ENCODE data around the gene PAX7. TPM values are rescaled to one million over a fixed set of nuclear protein-coding genes. Genes with fewer than 3 reads are reported as not detected.

PAX7 gene
- total RNA-seq, 2 experiments from 2014 or later = not detected

GRCh38 chr1:18661404-18662285 lies 31.0 kb downstream of the PAX7 start:
- Mint-ChIP-seq H3K4me1 (ENCODE audit: low read depth) (peaks cover 6% of the 10 kb centered on the region), H3K9me3 (no peaks in the 10 kb centered on the region), H3K36me3 (no peaks in the 10 kb centered on the region), H3K4me3 (no peak overlapping the region), H3K27ac (no peak overlapping the region), H3K27me3 (peaks cover 15% of the 10 kb centered on the region)
- POLR2A ChIA-PET = no interaction called here
- DNase-seq = no peak
- CTCF ChIA-PET = no interaction called here
- intact Hi-C loops (cut with micrococcal nuclease) = no loop called here

DNA sequence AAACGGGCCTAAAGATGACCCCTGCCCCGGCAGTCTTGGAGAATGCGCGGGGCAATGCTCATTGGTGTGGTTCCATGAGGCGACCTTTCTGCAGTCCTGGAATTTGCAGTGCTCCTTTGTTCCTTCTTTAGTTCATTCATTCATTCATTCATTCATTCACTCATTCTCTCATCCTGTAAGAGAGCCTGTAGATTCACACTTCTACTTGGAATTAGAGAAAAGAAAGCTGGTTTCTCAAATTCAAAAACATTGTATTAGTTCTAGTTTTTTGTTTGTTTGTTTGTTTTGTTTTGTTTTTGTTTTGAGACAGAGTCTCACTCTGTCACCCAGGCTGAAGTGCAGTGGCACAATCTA lies 31.6 kb downstream of the PAX7 start:
- CTCF ChIA-PET = no interaction called here
- Mint-ChIP-seq H3K9me3 (no peaks in the 10 kb centered on the region), H3K4me3 (no peak overlapping the region), H3K27me3 (peaks cover 12% of the 10 kb centered on the region), H3K4me1 (ENCODE audit: low read depth) (peaks cover 10% of the 10 kb centered on the region), H3K36me3 (no peaks in the 10 kb centered on the region), H3K27ac (no peak overlapping the region)
- POLR2A ChIA-PET = no interaction called here
- no peak for DNase-seq
- intact Hi-C loops (cut with micrococcal nuclease) = no loop called here

DNA sequence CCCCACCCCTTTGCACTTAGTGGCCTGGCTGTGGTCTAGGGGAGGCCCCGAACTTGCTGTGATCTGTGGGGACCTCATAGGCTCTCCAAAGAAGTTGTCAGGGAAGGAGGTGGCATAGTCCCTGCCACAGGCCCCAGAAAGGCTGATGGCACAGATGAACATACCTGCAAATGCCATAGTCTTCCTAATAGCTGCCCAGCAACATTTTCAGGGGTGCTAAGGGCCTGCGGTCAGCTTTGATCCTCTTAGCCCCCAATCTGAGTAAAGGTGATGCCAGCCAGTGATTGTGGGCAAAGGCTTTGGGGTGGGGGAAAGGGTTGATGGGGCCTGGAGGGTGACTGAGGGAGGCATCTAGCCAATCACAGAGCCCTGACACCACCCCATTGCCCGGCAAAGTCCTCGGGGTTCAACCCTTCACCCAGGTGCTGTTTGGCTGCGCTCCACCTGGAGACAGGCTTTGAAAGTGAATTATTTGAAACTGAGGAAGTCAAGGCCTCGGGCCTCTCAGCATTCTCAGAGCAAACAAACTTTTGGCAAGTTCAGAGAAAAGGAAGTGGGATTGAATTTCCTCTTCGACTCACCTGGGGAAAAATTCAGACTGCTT lies 35.8 kb downstream of the PAX7 start:
- H3K27me3 Mint-ChIP-seq = peaks cover 9% of the 10 kb centered on the region
- POLR2A ChIA-PET = no interaction called here
- H3K9me3 Mint-ChIP-seq = no peaks in the 10 kb centered on the region
- H3K36me3 Mint-ChIP-seq = no peaks in the 10 kb centered on the region
- CTCF ChIA-PET = no interaction called here
- H3K4me1 Mint-ChIP-seq (ENCODE audit: low read depth) = peaks cover 8% of the 10 kb centered on the region
- no peak overlapping the region for H3K4me3 Mint-ChIP-seq
- H3K27ac Mint-ChIP-seq = no peak overlapping the region
- intact Hi-C loops (cut with micrococcal nuclease) = no loop called here
- DNase-seq = no peak

DNA sequence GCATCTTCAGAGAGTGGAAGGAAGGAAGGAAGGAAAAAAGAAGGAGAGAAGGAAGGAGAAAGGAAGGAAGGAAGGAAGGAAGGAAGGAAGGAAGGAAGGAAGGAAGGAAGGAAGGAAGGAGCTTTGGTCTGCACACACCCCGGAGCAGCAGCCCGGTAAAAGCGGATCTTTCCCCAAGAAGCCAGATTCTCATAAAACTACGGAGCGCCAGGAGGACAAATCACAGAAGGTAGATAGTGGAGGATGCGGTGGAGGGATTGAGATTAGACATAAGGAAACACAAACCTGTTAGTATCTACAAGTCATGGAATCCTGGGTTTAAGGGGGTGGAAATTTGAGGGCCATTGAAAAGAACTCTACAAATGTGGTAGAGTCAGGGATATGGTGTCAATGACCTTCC lies 36.7 kb downstream of the PAX7 start:
- intact Hi-C loops (cut with micrococcal nuclease) = no loop called here
- CTCF ChIA-PET = no interaction called here
- Mint-ChIP-seq H3K27me3 (peaks cover 7% of the 10 kb centered on the region), H3K9me3 (no peaks in the 10 kb centered on the region), H3K4me1 (ENCODE audit: low read depth) (peaks cover 8% of the 10 kb centered on the region), H3K4me3 (no peak overlapping the region), H3K36me3 (no peaks in the 10 kb centered on the region), H3K27ac (no peak overlapping the region)
- no peak for DNase-seq
- POLR2A ChIA-PET = no interaction called here

DNA sequence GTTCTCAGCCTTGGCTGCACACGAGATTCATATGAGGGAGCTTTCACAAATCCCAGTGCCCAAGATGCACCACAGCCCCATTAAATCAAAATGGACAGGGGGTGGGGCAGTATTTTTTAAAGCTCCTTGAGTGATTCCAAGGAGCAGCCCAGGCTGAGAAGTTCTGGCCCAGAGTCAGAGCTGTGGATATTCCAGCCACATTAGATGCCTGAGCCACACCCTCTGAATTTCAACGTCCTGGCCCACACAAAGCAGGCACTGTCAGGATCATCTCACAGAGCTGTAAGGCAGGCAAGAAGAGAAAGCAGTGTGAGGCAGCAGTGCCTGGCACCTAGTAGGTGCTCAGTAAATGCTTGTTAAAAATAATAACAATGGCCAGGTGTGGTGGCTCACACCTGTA lies 37.4 kb downstream of the PAX7 start:
- Mint-ChIP-seq H3K4me1 (ENCODE audit: low read depth) (peaks cover 8% of the 10 kb centered on the region), H3K36me3 (no peaks in the 10 kb centered on the region), H3K27me3 (peaks cover 7% of the 10 kb centered on the region), H3K9me3 (no peaks in the 10 kb centered on the region), H3K4me3 (no peak overlapping the region), H3K27ac (no peak overlapping the region)
- ChIA-PET CTCF (interaction anchor here (0.6 to 0.8 kb wide), 2 partner anchors 13 to 70 kb away, joined by 3 read pairs; no protein-coding TSS in a partner anchor), POLR2A (no interaction called here)
- intact Hi-C loops (cut with micrococcal nuclease) = no loop called here
- DNase-seq = no peak

- no peaks in the 10 kb centered on the region for H3K36me3 Mint-ChIP-seq
- intact Hi-C loops (cut with micrococcal nuclease) = no loop called here
- ChIA-PET POLR2A (no interaction called here), CTCF (interaction anchor here (0.8 kb wide), 1 partner anchor 71 kb away, joined by 3 read pairs; no protein-coding TSS in a partner anchor)
- H3K4me1 Mint-ChIP-seq (ENCODE audit: low read depth) = peaks cover 8% of the 10 kb centered on the region
- no peak overlapping the region for H3K4me3 Mint-ChIP-seq
- DNase-seq = no peak
- H3K9me3 Mint-ChIP-seq = no peaks in the 10 kb centered on the region
- no peak overlapping the region for H3K27ac Mint-ChIP-seq
- H3K27me3 Mint-ChIP-seq = peaks cover 9% of the 10 kb centered on the region
Observed at GRCh38 chr1:18668750-18669404, 38.2 kb downstream of the PAX7 start.

GRCh38 chr1:18670121-18670867 lies 39.6 kb downstream of the PAX7 start:
- Mint-ChIP-seq H3K4me1 (ENCODE audit: low read depth) (peaks cover 8% of the 10 kb centered on the region), H3K4me3 (no peak overlapping the region), H3K9me3 (no peaks in the 10 kb centered on the region), H3K36me3 (no peaks in the 10 kb centered on the region), H3K27me3 (peaks cover 8% of the 10 kb centered on the region), H3K27ac (no peak overlapping the region)
- intact Hi-C loops (cut with micrococcal nuclease) = no loop called here
- ChIA-PET POLR2A (no interaction called here), CTCF (interaction anchor here (0.8 kb wide), 1 partner anchor 73 kb away, joined by 3 read pairs; no protein-coding TSS in a partner anchor)
- DNase-seq = no peak

- Mint-ChIP-seq H3K4me3 (no peak overlapping the region), H3K4me1 (ENCODE audit: low read depth) (peaks cover 8% of the 10 kb centered on the region), H3K36me3 (no peaks in the 10 kb centered on the region), H3K27me3 (peaks cover 11% of the 10 kb centered on the region), H3K27ac (no peak overlapping the region), H3K9me3 (no peaks in the 10 kb centered on the region)
- POLR2A ChIA-PET = no interaction called here
- CTCF ChIA-PET = no interaction called here
- DNase-seq = no peak
- intact Hi-C loops (cut with micrococcal nuclease) = no loop called here
Observed at GRCh38 chr1:18670868-18671225, 40.2 kb downstream of the PAX7 start.

GRCh38 chr1:18673976-18674375 lies 43.3 kb downstream of the PAX7 start:
- no peaks in the 10 kb centered on the region for H3K9me3 Mint-ChIP-seq
- intact Hi-C loops (cut with micrococcal nuclease) = no loop called here
- no peaks in the 10 kb centered on the region for H3K4me1 Mint-ChIP-seq (ENCODE audit: low read depth)
- peaks cover 11% of the 10 kb centered on the region for H3K27me3 Mint-ChIP-seq
- POLR2A ChIA-PET = no interaction called here
- no peak overlapping the region for H3K27ac Mint-ChIP-seq
- H3K4me3 Mint-ChIP-seq = no peak overlapping the region
- no peaks in the 10 kb centered on the region for H3K36me3 Mint-ChIP-seq
- CTCF ChIA-PET = no interaction called here
- no peak for DNase-seq

DNA sequence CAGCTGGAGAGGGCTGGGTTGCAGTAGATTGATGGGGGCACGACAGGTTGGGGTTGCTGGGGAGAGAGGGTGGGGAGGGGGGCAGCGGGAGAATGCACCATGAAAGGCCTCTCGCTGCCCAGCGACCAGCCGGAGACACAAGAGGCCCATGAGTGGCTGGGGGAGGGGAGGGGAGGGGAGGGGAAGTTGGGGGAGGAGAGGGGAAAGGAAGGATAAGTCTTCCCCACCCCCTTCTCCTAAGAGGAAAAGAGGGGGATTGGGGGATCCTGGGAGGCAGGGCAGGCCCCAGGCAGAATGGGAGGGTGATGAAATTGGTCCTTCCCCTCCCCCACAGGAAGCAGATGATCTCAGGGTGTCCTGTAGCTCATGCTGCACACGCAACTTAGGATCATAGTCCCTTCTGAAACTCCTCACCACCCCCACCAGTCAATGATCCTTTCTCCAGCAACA lies 45.7 kb downstream of the PAX7 start:
- no peak overlapping the region for H3K4me3 Mint-ChIP-seq
- H3K27me3 Mint-ChIP-seq = peaks cover 14% of the 10 kb centered on the region
- no peak for DNase-seq
- H3K27ac Mint-ChIP-seq = no peak overlapping the region
- intact Hi-C loops (cut with micrococcal nuclease) = no loop called here
- ChIA-PET POLR2A (no interaction called here), CTCF (interaction anchor here (1.1 to 2.6 kb wide), 2 partner anchors 10 to 79 kb away, joined by 3 to 11 read pairs; no protein-coding TSS in a partner anchor)
- H3K36me3 Mint-ChIP-seq = no peaks in the 10 kb centered on the region
- no peaks in the 10 kb centered on the region for H3K9me3 Mint-ChIP-seq
- H3K4me1 Mint-ChIP-seq (ENCODE audit: low read depth) = no peaks in the 10 kb centered on the region

DNA sequence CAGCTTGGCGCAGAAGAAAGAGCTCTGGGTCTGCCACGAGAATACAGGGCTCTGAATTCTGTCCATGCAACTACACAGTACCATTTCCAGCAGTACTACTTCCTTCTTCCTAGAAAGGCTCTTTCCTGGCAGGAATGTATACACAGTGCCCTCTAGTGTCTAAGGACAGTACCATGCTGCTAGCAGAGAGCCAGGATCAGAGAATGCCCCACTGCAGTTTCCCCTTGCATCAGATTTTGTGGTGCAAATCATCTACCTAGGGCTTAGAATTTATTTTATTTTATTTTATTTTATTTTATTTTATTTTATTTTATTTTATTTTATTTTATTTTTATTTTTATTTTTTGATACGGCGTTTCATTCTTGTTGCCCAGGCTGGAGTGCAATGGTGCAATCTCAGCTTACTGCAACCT lies 50.8 kb downstream of the PAX7 start:
- DNase-seq = peak; percentile 10
- H3K4me3 Mint-ChIP-seq = no peak overlapping the region
- H3K4me1 Mint-ChIP-seq (ENCODE audit: low read depth) = no peaks in the 10 kb centered on the region
- H3K27me3 Mint-ChIP-seq = peaks cover 17% of the 10 kb centered on the region
- POLR2A ChIA-PET = no interaction called here
- H3K27ac Mint-ChIP-seq = no peak overlapping the region
- intact Hi-C loops (cut with micrococcal nuclease) = loop anchor here (1.0 kb wide), 1 partner anchor 84 kb away; no protein-coding TSS in a partner anchor
- H3K36me3 Mint-ChIP-seq = no peaks in the 10 kb centered on the region
- CTCF ChIA-PET = interaction anchor here (0.6 to 5.2 kb wide), 6 partner anchors 13 to 194 kb away, joined by 3 to 35 read pairs (median 4); no protein-coding TSS in a partner anchor
- H3K9me3 Mint-ChIP-seq = no peaks in the 10 kb centered on the region

GRCh38 chr1:18682375-18682774 lies 51.7 kb downstream of the PAX7 start:
- H3K36me3 Mint-ChIP-seq = no peaks in the 10 kb centered on the region
- CTCF ChIA-PET = interaction anchor here (2.0 to 5.2 kb wide), 2 partner anchors 83 to 86 kb away, joined by 10 to 35 read pairs; no protein-coding TSS in a partner anchor
- H3K27me3 Mint-ChIP-seq = peaks cover 17% of the 10 kb centered on the region
- no peak for DNase-seq
- no peaks in the 10 kb centered on the region for H3K4me1 Mint-ChIP-seq (ENCODE audit: low read depth)
- POLR2A ChIA-PET = no interaction called here
- H3K4me3 Mint-ChIP-seq = no peak overlapping the region
- intact Hi-C loops (cut with micrococcal nuclease) = no loop called here
- no peak overlapping the region for H3K27ac Mint-ChIP-seq
- H3K9me3 Mint-ChIP-seq = no peaks in the 10 kb centered on the region
